Activated naive CD4-positive, alpha-beta T cell treated with anti-CD3 and anti-CD28 coated beads for 36 hours (primary cell): Measurements from ENCODE around the gene LRRC3C. TPM values are rescaled to one million over a fixed set of nuclear protein-coding genes. Genes with fewer than 3 reads are reported as not detected.
"Not testable (repeated sequence)": the region's sequence is repeated elsewhere in the genome, so short reads cannot be mapped to it uniquely, and the experiment has no call there.

Experiments used
- CTCF ChIA-PET: fragments of 350-600 bp; sonication (Branson Sonifier 250); formaldehyde crosslinking; loops from one replicate; lab custom pipeline; 2021; ENCODE audit warnings: antibody characterized with exemption; lab: Charles Lee
- DNase-seq: peaks from one replicate; pipeline ENCODE4 v3.0.0-alpha.2; 2020
- H3K27ac Mint-ChIP-seq: one replicate; pipeline ENCODE4 v1.8.0; 2021; ENCODE audit warnings: mild to moderate bottlenecking, mixed read lengths
- H3K27me3 Mint-ChIP-seq: one replicate; pipeline ENCODE4 v1.8.0; 2021; ENCODE audit warnings: low read depth, mixed read lengths
- H3K36me3 Mint-ChIP-seq: one replicate; pipeline ENCODE4 v1.8.0; 2021; ENCODE audit warnings: low read depth, mixed read lengths
- H3K4me1 Mint-ChIP-seq: one replicate; pipeline ENCODE4 v1.8.0; 2021; ENCODE audit warnings: low read depth, mixed read lengths
- H3K4me3 Mint-ChIP-seq: one replicate; pipeline ENCODE4 v1.8.0; 2021; ENCODE audit warnings: mild to moderate bottlenecking, moderate library complexity, mixed read lengths
- H3K9me3 Mint-ChIP-seq: one replicate; pipeline ENCODE4 v1.8.0; 2021; ENCODE audit warnings: mixed read lengths
- intact Hi-C: fragments of 100-400 bp; cut with micrococcal nuclease; formaldehyde crosslinking; loops from one replicate; pipeline ENCODE4 v1.15.1; 2023
- total RNA-seq, 2 experiments: library from RNA; stranded (reverse); gene quantifications; one replicate each; pipeline ENCODE4 v1.2.3, GENCODE V29; 2021

Gene LRRC3C
- total RNA-seq, 2 experiments from 2014 or later, result not detected

DNA sequence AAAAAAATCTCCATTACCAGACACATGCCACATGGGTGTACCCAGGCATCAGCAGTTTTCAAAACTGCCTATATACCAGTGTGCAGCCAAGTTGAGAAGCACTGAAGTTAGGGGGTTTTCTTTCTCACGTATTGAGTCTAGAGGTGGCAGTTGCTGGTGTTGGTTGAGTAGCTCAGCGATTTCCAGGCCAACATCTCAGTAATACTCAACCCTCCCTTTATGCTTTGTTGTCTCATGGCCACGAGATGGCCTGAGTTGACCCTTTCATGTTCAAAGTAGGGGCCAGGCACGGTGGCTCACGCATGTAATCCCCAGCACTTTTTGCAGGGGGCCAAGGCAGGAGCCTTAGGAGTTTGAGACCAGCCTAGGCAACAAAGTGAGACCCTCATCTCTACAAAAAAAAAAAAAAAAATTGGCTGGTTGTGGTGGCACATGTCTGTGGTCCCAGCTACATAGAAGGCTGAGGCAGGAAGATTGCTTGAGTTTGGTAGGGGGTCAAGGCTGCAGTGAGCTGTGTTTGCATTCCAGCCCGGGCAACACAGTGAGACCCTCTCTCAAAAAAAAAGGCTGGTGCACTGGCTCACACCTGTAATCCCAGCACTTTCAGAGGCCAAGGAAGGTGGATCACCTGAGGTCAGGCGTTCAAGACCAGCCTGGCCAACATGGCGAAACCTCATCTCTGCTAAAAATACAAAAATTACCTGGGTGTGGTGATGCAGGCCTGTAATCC, 10.8 kb downstream of the LRRC3C start:
- no peak overlapping the region for H3K27ac Mint-ChIP-seq
- no peaks in the 10 kb centered on the region for H3K27me3 Mint-ChIP-seq
- no peaks in the 10 kb centered on the region for H3K36me3 Mint-ChIP-seq
- DNase-seq, result no peak
- intact Hi-C loops, result no loop called here
- H3K4me1 Mint-ChIP-seq, result peaks cover 14% of the 10 kb centered on the region
- no peaks in the 10 kb centered on the region for H3K9me3 Mint-ChIP-seq
- CTCF ChIA-PET, result interaction anchor here (0.6 to 3.0 kb wide), 2 partner anchors 20 to 63 kb away, joined by 5 to 12 read pairs; no protein-coding TSS in a partner anchor
- no peak overlapping the region for H3K4me3 Mint-ChIP-seq

DNA sequence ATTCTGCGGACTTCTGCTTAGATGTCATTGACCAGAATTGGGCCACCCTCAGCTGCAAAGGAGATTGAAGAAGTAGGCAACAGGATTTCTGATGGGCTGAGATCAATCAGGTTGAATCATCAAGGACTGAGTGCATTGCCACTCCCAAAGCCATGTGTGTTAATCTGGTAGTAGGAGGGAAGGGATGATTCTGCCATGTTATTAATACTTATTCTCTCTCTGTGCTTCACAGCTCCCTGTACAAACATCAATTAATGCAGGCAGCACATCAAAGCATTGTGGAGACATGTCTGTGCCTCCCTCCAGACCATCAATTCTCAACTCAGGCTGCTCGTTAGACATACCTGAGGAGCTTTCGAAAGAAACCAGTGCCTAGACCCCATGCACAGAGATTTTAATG, 11.6 kb downstream of the LRRC3C start:
- intact Hi-C loops, result no loop called here
- no peak for DNase-seq
- Mint-ChIP-seq H3K4me3 (no peak overlapping the region), H3K36me3 (no peaks in the 10 kb centered on the region), H3K9me3 (no peaks in the 10 kb centered on the region), H3K27me3 (no peaks in the 10 kb centered on the region), H3K4me1 (peaks cover 14% of the 10 kb centered on the region), H3K27ac (no peak overlapping the region)
- CTCF ChIA-PET, result interaction anchor here (0.6 kb wide), 1 partner anchor 18 kb away, joined by 3 read pairs; no protein-coding TSS in a partner anchor

DNA sequence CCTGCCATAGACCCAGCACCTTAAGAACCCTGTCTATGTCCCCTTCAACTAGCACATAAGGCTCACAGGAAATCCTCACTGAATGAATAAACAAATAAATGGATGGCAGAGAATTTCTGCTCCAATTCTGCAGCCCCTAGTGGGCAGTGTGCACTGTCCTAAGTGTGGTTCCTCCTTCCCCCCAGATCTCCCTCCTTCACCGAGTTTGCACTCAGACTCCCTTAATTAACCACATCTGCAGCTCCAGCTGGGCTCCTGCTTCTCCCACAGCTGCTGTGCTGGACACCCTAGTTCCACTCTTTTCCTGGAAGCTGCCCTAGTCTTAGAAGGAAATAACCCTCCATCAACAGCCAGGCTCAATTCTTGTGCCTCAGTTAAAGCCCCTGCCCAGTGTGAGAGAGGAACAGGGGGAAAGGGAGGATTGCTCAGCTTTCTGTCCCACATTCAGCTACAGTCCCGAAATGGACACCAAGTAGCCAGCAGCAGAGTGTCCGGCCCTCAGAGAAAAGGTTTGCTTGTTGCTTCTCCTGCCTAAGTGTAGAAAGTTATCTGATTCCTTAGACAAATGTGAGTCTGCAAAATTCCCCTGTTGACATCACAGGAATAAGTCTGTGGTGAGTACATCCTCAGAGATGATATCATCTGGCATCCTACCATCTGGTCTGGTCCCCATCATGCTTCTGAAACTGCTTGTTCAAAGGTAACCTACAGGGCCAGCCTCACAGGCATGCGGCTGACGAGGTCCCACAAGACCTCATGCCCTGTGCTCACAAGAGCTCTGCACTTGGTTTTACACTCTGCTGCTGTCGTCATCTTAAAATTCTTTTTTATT, 12.3 kb downstream of the LRRC3C start:
- no peaks in the 10 kb centered on the region for H3K27me3 Mint-ChIP-seq
- CTCF ChIA-PET, result interaction anchor here (0.6 kb wide), 2 partner anchors 18 to 208 kb away, joined by 3 to 4 read pairs; no protein-coding TSS in a partner anchor
- peak overlapping the region; percentile 36 for H3K27ac Mint-ChIP-seq
- peaks cover 14% of the 10 kb centered on the region for H3K4me1 Mint-ChIP-seq
- H3K36me3 Mint-ChIP-seq, result no peaks in the 10 kb centered on the region
- peak; percentile 75 for DNase-seq
- H3K4me3 Mint-ChIP-seq, result no peak overlapping the region
- intact Hi-C loops, result loop anchor here (1.0 to 5.0 kb wide), 3 partner anchors 13 to 42 kb away; partner anchors contain the start of genes LRRC3C, ORMDL3 and PSMD3
- no peaks in the 10 kb centered on the region for H3K9me3 Mint-ChIP-seq

DNA sequence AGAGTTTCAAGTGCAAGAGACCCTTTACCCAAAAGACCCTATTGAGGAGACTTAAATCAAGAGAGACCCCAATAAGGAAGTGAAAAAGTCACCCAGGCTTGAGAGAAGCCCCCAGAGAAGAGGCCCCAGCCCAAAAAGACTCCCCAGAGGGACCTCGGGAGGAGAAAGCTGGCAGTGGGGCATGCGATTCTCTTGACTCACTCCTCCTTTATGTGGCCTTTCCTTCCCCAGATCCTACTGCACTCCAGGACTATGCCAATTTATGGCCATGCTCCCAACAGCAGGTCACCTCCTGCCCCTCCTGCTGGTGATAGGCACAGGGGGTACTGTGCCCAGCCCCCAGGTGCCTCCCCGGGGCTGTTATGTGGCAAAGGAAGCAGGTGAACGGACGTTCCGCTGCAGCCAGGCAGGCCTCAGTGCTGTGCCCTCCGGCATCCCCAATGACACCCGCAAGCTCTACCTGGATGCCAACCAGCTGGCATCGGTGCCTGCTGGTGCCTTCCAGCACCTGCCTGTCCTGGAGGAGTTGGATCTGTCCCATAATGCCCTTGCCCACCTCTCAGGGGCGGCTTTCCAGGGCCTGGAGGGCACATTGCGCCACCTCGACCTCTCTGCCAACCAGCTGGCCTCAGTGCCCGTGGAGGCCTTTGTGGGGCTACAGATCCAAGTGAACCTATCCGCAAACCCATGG, 16.3 kb downstream of the LRRC3C start:
- DNase-seq, result no peak
- Mint-ChIP-seq H3K4me1 (peaks cover 20% of the 10 kb centered on the region), H3K36me3 (no peaks in the 10 kb centered on the region), H3K9me3 (no peaks in the 10 kb centered on the region), H3K27me3 (no peaks in the 10 kb centered on the region), H3K27ac (no peak overlapping the region), H3K4me3 (no peak overlapping the region)
- CTCF ChIA-PET, result no interaction called here
- intact Hi-C loops, result loop anchor here (5.0 kb wide), 1 partner anchor 38 kb away; the partner anchor contains the start of gene PSMD3

DNA sequence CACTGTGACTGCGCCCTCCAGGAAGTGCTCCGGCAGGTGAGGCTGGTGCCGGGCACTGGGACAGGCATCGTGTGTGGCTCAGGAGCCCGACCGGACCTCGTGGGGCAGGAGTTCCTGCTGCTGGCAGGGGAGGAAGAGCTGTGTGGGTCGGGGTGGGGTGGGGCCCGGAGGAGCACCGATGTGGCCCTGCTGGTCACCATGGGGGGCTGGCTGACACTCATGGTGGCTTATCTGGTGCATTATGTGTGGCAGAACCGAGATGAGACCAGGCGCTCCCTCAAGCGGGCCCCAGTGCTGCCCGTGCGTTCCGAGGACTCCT, 16.8 kb downstream of the LRRC3C start:
- no peak overlapping the region for H3K4me3 Mint-ChIP-seq

DNA sequence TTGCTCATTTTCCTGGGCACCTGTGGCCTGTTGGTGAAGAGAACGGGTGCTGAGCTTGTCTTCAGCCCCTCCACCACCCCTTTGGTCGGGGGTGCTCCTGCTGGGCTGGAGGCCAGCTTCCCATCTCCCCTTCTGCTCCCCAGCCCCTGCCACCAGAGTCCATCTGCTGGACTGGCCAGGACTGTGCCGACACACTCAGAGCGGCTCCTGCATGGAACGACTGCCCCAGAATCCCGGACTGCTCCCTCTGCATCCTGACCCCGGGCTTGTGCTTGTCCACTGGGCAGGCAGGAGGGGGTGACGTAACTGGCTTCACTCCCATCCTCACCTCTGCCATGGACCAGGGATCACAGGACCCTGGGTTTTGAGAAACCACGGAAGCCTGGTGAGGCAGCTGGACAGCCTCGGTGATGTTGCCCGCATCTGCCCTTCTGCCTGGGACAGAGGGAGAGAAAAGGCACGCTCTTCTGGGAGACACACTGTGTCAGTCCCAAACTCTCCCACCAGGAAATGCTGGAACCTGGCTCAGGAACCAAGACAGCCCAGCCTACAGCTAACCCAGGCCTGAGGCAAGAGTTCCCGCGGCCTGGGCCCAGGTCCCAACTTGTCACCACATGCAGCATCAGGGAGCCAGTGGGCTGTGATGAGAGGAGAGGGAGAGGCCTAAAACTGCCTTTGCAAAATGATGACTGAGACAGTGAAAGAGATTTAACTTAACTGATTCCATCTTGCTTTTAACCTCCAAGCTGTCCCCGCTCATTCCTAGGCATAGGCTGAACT, 19.2 kb downstream of the LRRC3C start:
- Mint-ChIP-seq H3K9me3 (no peaks in the 10 kb centered on the region), H3K36me3 (no peaks in the 10 kb centered on the region), H3K4me1 (peaks cover 8% of the 10 kb centered on the region), H3K27me3 (no peaks in the 10 kb centered on the region), H3K4me3 (no peak overlapping the region), H3K27ac (no peak overlapping the region)
- DNase-seq, result no peak
- intact Hi-C loops, result no loop called here
- CTCF ChIA-PET, result interaction anchor here (1.0 to 1.1 kb wide), 2 partner anchors 12 to 74 kb away, joined by 3 read pairs; no protein-coding TSS in a partner anchor

More for the DNA sequence above, 16.8 kb downstream of the LRRC3C start:
- DNase-seq, result no peak
- Mint-ChIP-seq H3K9me3 (no peaks in the 10 kb centered on the region), H3K27me3 (no peaks in the 10 kb centered on the region), H3K4me1 (peaks cover 22% of the 10 kb centered on the region), H3K27ac (no peak overlapping the region), H3K36me3 (no peaks in the 10 kb centered on the region)
- intact Hi-C loops, result loop anchor here (5.0 kb wide), 1 partner anchor 38 kb away; the partner anchor contains the start of gene PSMD3
- CTCF ChIA-PET, result no interaction called here

DNA sequence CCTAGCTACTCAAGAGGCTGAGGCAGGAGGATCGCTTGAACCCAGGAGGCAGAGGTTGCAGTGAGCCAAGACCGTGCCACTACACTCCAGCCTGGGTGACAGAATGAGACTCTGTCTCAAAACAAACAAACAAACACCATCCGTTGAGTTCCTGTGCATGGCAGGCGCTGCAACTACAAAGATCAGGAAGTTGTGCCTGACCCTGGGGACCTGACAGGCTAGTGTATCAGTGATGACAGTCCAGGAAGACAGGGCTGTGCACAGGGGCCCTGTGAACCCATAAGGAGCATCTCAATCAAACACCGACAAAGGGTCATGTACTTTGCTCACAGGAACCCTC, 20.9 kb downstream of the LRRC3C start:
- H3K4me3 Mint-ChIP-seq, DNase-seq, H3K27ac Mint-ChIP-seq, H3K27me3 Mint-ChIP-seq, H3K36me3 Mint-ChIP-seq, H3K9me3 Mint-ChIP-seq, intact Hi-C loops: not testable (repeated sequence)
- peaks cover 10% of the 10 kb centered on the region for H3K4me1 Mint-ChIP-seq
- CTCF ChIA-PET, result interaction anchor here (1.1 kb wide), 1 partner anchor 78 kb away, joined by 4 read pairs; no protein-coding TSS in a partner anchor

DNA sequence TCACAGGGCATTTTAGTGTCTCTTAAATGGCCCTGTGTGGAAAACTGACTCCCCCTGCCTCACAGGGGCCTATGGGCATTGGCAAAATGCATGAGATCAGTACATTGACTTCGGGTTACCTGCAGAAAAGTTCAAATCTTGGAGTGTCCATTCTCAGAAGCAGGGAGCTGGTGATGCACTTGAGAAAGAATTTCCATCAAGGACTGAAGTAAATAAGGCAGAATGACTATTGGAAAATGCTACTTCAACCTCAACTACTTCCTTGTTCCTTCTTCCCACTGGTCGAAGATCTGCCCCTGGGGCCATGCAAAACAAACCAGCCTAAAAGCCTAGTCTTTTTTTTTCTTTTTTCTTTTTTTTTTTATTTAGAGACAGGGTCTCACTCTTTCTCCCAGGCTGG, 21.5 kb downstream of the LRRC3C start:
- no peak overlapping the region for H3K27ac Mint-ChIP-seq
- CTCF ChIA-PET, result interaction anchor here (0.6 kb wide), 1 partner anchor 20 kb away, joined by 3 read pairs; no protein-coding TSS in a partner anchor

DNA sequence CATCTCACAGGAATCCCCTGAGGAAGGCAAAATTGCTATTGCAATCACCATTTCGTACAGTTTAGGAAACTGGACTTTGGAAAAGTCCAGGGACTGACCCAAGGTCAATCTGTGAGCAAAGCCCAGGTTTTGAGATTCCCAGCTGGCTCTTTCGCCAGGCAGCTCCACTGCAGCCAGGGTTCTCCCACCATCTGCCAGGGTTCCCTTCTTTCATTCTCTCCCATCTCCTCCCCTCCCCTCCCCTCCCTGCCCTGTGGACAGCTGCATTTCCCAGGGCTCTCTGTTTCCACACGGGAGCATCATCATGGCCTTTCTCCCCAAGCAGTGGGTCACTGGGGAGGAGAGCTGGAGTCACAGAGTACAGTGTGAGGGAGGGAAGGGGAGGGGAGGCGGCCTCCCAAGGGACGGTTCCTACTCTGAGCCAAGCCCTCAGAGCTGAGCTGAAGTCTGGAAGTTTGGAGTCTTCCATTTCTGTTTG, 23.4 kb downstream of the LRRC3C start:
- DNase-seq, result no peak
- intact Hi-C loops, result no loop called here
- Mint-ChIP-seq H3K4me3 (no peak overlapping the region), H3K27me3 (no peaks in the 10 kb centered on the region), H3K27ac (no peak overlapping the region), H3K36me3 (no peaks in the 10 kb centered on the region), H3K9me3 (no peaks in the 10 kb centered on the region), H3K4me1 (peaks cover 12% of the 10 kb centered on the region)
- CTCF ChIA-PET, result no interaction called here

More for the DNA sequence above, 21.5 kb downstream of the LRRC3C start:
- H3K36me3 Mint-ChIP-seq, result no peaks in the 10 kb centered on the region
- no peak for DNase-seq
- H3K4me1 Mint-ChIP-seq, result peaks cover 12% of the 10 kb centered on the region
- intact Hi-C loops, result no loop called here
- no peaks in the 10 kb centered on the region for H3K9me3 Mint-ChIP-seq
- no peak overlapping the region for H3K4me3 Mint-ChIP-seq
- H3K27me3 Mint-ChIP-seq, result no peaks in the 10 kb centered on the region

DNA sequence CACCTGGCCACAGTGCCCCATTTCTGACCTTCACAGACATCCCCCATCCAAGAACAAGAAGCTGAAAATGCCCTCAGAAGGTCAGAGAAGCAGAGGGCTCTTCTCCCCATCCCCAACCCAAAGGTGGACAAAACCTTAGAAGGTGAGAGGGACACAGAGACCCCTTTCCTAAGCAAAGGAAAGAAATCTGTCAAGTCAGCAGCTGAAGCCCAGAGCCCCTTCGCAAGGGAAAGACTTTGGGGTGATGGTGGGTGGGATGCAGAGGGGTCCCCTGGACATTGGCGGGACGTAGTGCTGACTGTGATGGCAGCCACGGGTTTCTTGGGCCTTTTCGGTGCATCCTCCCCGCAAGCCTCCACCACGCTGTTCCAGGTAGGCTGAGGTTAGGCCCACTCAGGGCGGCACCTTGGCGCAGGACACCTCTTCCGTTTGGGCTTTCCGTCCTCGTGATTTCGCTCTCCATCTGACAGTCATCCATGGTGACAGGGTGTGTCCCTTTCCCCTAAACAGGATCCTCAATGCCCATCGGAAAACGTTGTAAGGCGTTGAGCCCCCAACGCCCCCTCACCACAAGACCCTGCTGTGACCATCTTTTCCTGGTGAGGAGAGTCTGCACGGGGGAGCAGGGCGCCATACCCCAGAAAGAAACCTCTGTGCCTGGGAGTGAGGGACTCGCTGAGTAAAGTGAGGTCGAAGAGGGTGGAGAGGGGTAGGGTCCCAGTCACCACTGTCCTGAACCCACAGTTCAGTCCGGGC, 24.6 kb downstream of the LRRC3C start:
- H3K27ac Mint-ChIP-seq, result no peak overlapping the region
- intact Hi-C loops, result no loop called here
- H3K4me1 Mint-ChIP-seq, result peaks cover 12% of the 10 kb centered on the region
- no peaks in the 10 kb centered on the region for H3K36me3 Mint-ChIP-seq
- DNase-seq, result peak; percentile 13
- peak overlapping the region; percentile 51 for H3K4me3 Mint-ChIP-seq
- H3K9me3 Mint-ChIP-seq, result no peaks in the 10 kb centered on the region
- CTCF ChIA-PET, result no interaction called here
- H3K27me3 Mint-ChIP-seq, result no peaks in the 10 kb centered on the region
